ENCODE measurements around the gene TMOD1. TPM values are rescaled to one million over a fixed set of nuclear protein-coding genes. Genes with fewer than 3 reads are reported as not detected.

The TMOD1 gene
- total RNA-seq, 4 donors from 2014 or later: 82.3 to 202 (median 175) TPM

DNA sequence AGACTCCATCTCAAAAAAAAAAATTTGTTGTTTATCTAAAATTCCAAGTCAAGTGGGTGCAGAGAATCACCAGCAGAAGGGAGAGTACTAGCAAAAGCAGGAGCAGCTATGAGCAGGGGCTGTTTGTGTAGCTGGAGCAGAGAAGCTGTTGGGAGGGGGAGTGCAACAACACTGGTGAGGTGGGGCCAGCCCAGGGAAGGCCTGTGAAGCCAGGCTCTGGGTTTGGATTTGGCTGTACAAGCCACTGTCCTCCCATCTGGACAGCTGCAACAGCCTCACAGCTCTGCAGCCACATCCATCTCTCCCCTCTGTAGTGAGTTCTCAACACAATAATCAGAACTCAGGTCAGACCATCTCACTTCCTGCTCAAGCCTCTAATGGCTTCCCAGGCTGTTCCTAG is 59.4 kb downstream of the TMOD1 start:
- in situ Hi-C loops (cut with MboI; ENCODE audit: low sequenced_read_pairs in 4 of 4): no loop called here
- ATAC-seq: no peak

GRCh38 chr9:97561501-97561900 is 60.0 kb downstream of the TMOD1 start:
- Histone ChIP-seq H3K4me1 (peaks cover 37 to 50% of the 10 kb centered on the region in 2 donors), H3K27ac (peak overlapping the region; percentile 47 to 95 (median 88)), H3K9me3 (no peaks in the 10 kb centered on the region), H3K36me3 (peaks cover 0 to 13% of the 10 kb centered on the region in 2 donors), H3K27me3 (no peaks in the 10 kb centered on the region), H3K4me3 (no peak overlapping the region)
- no peak for TF ChIP-seq POLR2A (IDR thresholded peaks at IDR 0.05)
- TF ChIP-seq, protein P1, sequence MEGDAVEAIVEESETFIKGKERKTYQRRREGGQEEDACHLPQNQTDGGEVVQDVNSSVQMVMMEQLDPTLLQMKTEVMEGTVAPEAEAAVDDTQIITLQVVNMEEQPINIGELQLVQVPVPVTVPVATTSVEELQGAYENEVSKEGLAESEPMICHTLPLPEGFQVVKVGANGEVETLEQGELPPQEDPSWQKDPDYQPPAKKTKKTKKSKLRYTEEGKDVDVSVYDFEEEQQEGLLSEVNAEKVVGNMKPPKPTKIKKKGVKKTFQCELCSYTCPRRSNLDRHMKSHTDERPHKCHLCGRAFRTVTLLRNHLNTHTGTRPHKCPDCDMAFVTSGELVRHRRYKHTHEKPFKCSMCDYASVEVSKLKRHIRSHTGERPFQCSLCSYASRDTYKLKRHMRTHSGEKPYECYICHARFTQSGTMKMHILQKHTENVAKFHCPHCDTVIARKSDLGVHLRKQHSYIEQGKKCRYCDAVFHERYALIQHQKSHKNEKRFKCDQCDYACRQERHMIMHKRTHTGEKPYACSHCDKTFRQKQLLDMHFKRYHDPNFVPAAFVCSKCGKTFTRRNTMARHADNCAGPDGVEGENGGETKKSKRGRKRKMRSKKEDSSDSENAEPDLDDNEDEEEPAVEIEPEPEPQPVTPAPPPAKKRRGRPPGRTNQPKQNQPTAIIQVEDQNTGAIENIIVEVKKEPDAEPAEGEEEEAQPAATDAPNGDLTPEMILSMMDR (IDR thresholded peaks at IDR 0.05 in 4 of 5, conservative IDR thresholded peaks at IDR 0.05 in 1 of 5): no peak
- DNase-seq (peak in 1 of 2 donors; percentile 17), ATAC-seq (no peak)
- intact Hi-C loops (cut with DNase I; ENCODE audit: low total_unique reads) (no loop called here), in situ Hi-C loops (cut with MboI; ENCODE audit: low sequenced_read_pairs in 4 of 4) (no loop called here)

More for the DNA sequence above, 59.4 kb downstream of the TMOD1 start:
- Histone ChIP-seq H3K4me1 (peaks cover 38 to 52% of the 10 kb centered on the region in 2 donors), H3K27ac (peak overlapping the region; percentile 47 to 95 (median 88)), H3K36me3 (peaks cover 0 to 9% of the 10 kb centered on the region in 2 donors), H3K4me3 (no peak overlapping the region), H3K9me3 (no peaks in the 10 kb centered on the region), H3K27me3 (no peaks in the 10 kb centered on the region)
- intact Hi-C loops (cut with DNase I; ENCODE audit: low total_unique reads): no loop called here
- DNase-seq: peak in 1 of 2 donors; percentile 12
- no peak for TF ChIP-seq POLR2A (IDR thresholded peaks at IDR 0.05)
- TF ChIP-seq, protein P1 (IDR thresholded peaks at IDR 0.05 in 4 of 5, conservative IDR thresholded peaks at IDR 0.05 in 1 of 5): no peak

DNA sequence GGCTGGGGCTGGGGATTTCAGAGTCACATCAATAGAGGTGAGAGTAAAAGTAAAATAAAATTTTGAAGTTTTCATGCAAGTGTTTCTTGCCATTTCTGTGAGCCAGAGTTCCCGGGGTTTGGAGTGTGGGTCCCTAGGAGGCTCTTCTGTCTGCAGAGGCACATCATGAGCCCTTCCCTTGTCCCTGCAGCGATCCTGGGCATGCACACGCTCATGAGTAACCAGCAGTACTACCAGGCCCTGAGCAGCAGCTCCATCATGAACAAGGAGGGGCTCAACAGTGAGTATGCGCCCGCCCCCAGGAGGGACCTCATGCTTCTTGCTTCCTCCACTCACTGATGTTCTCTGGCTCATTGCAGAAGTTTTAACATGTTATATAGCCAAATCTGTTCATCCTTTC is 61.1 kb downstream of the TMOD1 start:
- Histone ChIP-seq H3K4me1 (peaks cover 34 to 49% of the 10 kb centered on the region in 2 donors), H3K27me3 (no peaks in the 10 kb centered on the region), H3K9me3 (no peaks in the 10 kb centered on the region), H3K27ac (peak overlapping the region; percentile 47 to 95 (median 88)), H3K4me3 (no peak overlapping the region), H3K36me3 (peaks cover 0 to 18% of the 10 kb centered on the region in 2 donors)
- no peak for ATAC-seq
- no peak for TF ChIP-seq POLR2A (IDR thresholded peaks at IDR 0.05)
- TF ChIP-seq, protein P1 (IDR thresholded peaks at IDR 0.05 in 4 of 5, conservative IDR thresholded peaks at IDR 0.05 in 1 of 5): no peak
- intact Hi-C loops (cut with DNase I; ENCODE audit: low total_unique reads) (no loop called here), in situ Hi-C loops (cut with MboI; ENCODE audit: low sequenced_read_pairs in 4 of 4) (no loop called here)
- DNase-seq: peak in 1 of 2 donors; percentile 19

- ATAC-seq (no peak), DNase-seq (peak in 1 of 2 donors; percentile 11)
- peaks cover 33 to 44% of the 10 kb centered on the region in 2 donors for H3K4me1 ChIP-seq
- intact Hi-C loops (cut with DNase I; ENCODE audit: low total_unique reads): no loop called here
- H3K36me3 ChIP-seq: peaks cover 0 to 21% of the 10 kb centered on the region in 2 donors
- H3K27ac ChIP-seq: peak overlapping the region; percentile 65 to 95 (median 88)
- no peak overlapping the region for H3K4me3 ChIP-seq
- TF ChIP-seq POLR2A (IDR thresholded peaks at IDR 0.05): no peak
- TF ChIP-seq, protein P1 (IDR thresholded peaks at IDR 0.05 in 4 of 5, conservative IDR thresholded peaks at IDR 0.05 in 1 of 5): no peak
- in situ Hi-C loops (cut with MboI; ENCODE audit: low sequenced_read_pairs in 4 of 4): no loop called here
- H3K27me3 ChIP-seq: no peaks in the 10 kb centered on the region
- H3K9me3 ChIP-seq: no peaks in the 10 kb centered on the region
Observed at GRCh38 chr9:97563458-97564135, 62.1 kb downstream of the TMOD1 start.

Measured in gastrocnemius medialis (tissue), 4 donors.